Endothelial cell of hepatic sinusoid (primary cell): ENCODE measurements around the gene ANKS1A.
"Not testable (repeated sequence)": the region's sequence is repeated elsewhere in the genome, so short reads cannot be mapped to it uniquely, and the experiment has no call there.

ENCODE experiments used
- in situ Hi-C: cut with HindIII; loops from 2 replicates; pipeline ENCODE4 v1.10.0; 2017; ENCODE audit warnings: low sequenced_read_pairs

Gene ANKS1A

GRCh38 chr6:34917626-34918285 lies 28.7 kb downstream of the ANKS1A start:
- in situ Hi-C loops: no loop called here

GRCh38 chr6:34919651-34920050 lies 30.6 kb downstream of the ANKS1A start:
- in situ Hi-C loops: no loop called here

- in situ Hi-C loops: no loop called here
Observed at GRCh38 chr6:34920097-34920496, 31.0 kb downstream of the ANKS1A start.

GRCh38 chr6:34922177-34922663 lies 33.2 kb downstream of the ANKS1A start:
- in situ Hi-C loops: no loop called here

- in situ Hi-C loops: no loop called here
Observed at GRCh38 chr6:34924831-34925625, 36.0 kb downstream of the ANKS1A start.

GRCh38 chr6:34926655-34927054 lies 37.6 kb downstream of the ANKS1A start:
- in situ Hi-C loops: no loop called here

- in situ Hi-C loops: no loop called here
Observed at GRCh38 chr6:34928220-34928619, 39.2 kb downstream of the ANKS1A start.

- in situ Hi-C loops: no loop called here
Observed at GRCh38 chr6:34928695-34929094, 39.6 kb downstream of the ANKS1A start.

- in situ Hi-C loops: no loop called here
Observed at GRCh38 chr6:34929241-34929978, 40.4 kb downstream of the ANKS1A start.

- in situ Hi-C loops: no loop called here
Observed at GRCh38 chr6:34930221-34930620, 41.2 kb downstream of the ANKS1A start.

GRCh38 chr6:34932202-34932601 lies 43.1 kb downstream of the ANKS1A start:
- in situ Hi-C loops: not testable (repeated sequence)

GRCh38 chr6:34934516-34934915 lies 45.5 kb downstream of the ANKS1A start:
- in situ Hi-C loops: no loop called here

- in situ Hi-C loops: loop anchor here (5.0 kb wide), 1 partner anchor 44 kb away; no protein-coding TSS in a partner anchor
Observed at GRCh38 chr6:34938268-34938667, 49.2 kb downstream of the ANKS1A start.

GRCh38 chr6:34940030-34940434 lies 51.0 kb downstream of the ANKS1A start:
- in situ Hi-C loops: no loop called here

GRCh38 chr6:34941421-34941820 lies 52.4 kb downstream of the ANKS1A start:
- in situ Hi-C loops: no loop called here

- in situ Hi-C loops: loop anchor here (5.0 kb wide), 1 partner anchor 48 kb away; no protein-coding TSS in a partner anchor
Observed at GRCh38 chr6:34945317-34945716, 56.3 kb downstream of the ANKS1A start.

GRCh38 chr6:34947561-34947960 lies 58.5 kb downstream of the ANKS1A start:
- in situ Hi-C loops: loop anchor here (5.0 kb wide), 1 partner anchor 50 kb away; no protein-coding TSS in a partner anchor

GRCh38 chr6:34949636-34950035 lies 60.6 kb downstream of the ANKS1A start:
- in situ Hi-C loops: loop anchor here (5.0 kb wide), 1 partner anchor 52 kb away; no protein-coding TSS in a partner anchor

GRCh38 chr6:34950849-34951248 lies 61.8 kb downstream of the ANKS1A start:
- in situ Hi-C loops: no loop called here

GRCh38 chr6:34951731-34952130 lies 62.7 kb downstream of the ANKS1A start:
- in situ Hi-C loops: no loop called here
